SH-SY5Y (cell line): ENCODE measurements around the gene HSP90AA1.

Experiments used
- GATA2 ChIP-seq: IDR thresholded peaks from 2 replicates; pipeline ENCODE4 v1.6.1; 2011; ENCODE audit warnings: mild to moderate bottlenecking, low read depth, low read length
- GATA3 ChIP-seq: IDR thresholded peaks from 2 replicates; pipeline ENCODE4 v1.6.1; 2011; ENCODE audit warnings: low read depth, mild to moderate bottlenecking, low read length, moderate library complexity

The HSP90AA1 gene

GRCh38 chr14:102039157-102039556 is 47.7 kb downstream of the HSP90AA1 start:
- no peak for TF ChIP-seq GATA3
- TF ChIP-seq GATA2, result no peak

- no peak for TF ChIP-seq GATA3
- no peak for TF ChIP-seq GATA2
These were observed 49.2 kb downstream of the HSP90AA1 start for GRCh38 chr14:102037686-102038085.

DNA sequence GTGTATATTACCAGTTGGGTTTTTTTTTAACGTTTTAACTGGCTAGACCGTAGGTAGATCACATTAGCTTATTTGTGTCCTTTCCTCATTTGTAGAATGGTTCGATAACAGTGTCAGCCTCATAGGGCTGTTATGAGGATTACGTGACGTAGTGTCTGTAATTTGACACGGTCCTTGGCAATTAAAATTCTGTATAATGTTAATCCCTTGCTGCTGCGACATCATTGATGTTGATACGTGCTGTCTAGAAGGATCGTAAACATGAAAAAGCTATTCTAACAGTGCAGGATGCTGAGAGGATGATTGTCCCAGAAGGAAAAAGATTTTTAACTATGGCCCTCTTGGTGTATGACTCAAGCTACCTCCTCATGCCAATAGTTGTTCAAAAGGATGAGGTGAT is 50.9 kb downstream of the HSP90AA1 start:
- TF ChIP-seq GATA3, result no peak
- no peak for TF ChIP-seq GATA2

GRCh38 chr14:102034301-102034700 is 52.5 kb downstream of the HSP90AA1 start:
- TF ChIP-seq GATA3 (no peak), GATA2 (no peak)

- TF ChIP-seq GATA3 (no peak), GATA2 (no peak)
These were observed 53.6 kb downstream of the HSP90AA1 start for GRCh38 chr14:102033241-102033640.
